Activated CD8-positive, alpha-beta memory T cell treated with anti-CD3 and anti-CD28 coated beads, Interleukin-2, amount 50 U/mL, for 48 hours (primary cell): ENCODE data around the gene TRNP1.
A peak's percentile ranks its signal among the peaks of the same experiment; 100 is the strongest.
"Not testable (repeated sequence)": the region's sequence is repeated elsewhere in the genome, so short reads cannot be mapped to it uniquely, and the experiment has no call there.

ENCODE experiments used
- DNase-seq: peaks from one replicate; pipeline ENCODE4 v3.0.0-alpha.2; 2020

TRNP1 gene, protein sequence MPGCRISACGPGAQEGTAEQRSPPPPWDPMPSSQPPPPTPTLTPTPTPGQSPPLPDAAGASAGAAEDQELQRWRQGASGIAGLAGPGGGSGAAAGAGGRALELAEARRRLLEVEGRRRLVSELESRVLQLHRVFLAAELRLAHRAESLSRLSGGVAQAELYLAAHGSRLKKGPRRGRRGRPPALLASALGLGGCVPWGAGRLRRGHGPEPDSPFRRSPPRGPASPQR

GRCh38 chr1:26993237-26994019, at the start of gene TRNP1:
TRNP1 (plus strand) TSS chr1:26993692; CDS start chr1:26993787, 95 bp downstream.
- peak; percentile 83 for DNase-seq

GRCh38 chr1:26945138-26945537, 48.4 kb upstream of the TRNP1 start:
- DNase-seq: no peak

DNA sequence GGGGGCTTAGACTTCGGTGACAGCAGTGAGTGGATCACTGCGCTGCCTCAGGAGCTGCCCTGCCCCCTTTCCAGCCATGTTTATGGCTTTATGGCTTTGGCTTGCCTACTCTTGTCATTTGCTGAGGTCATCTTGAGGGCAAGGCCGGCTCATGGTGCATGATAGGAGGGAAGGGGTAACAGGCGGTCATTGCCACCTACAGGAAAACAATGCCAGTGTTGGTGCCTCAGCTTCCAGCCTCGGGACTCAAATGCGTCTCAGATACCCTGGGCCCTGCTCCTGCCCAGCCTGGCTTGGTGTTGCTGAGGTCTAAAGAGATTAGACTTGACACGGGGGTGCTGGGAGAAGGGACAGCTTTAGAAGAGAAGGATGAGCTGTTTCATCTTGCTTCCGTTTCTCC, 47.8 kb upstream of the TRNP1 start:
- DNase-seq: no peak

DNA sequence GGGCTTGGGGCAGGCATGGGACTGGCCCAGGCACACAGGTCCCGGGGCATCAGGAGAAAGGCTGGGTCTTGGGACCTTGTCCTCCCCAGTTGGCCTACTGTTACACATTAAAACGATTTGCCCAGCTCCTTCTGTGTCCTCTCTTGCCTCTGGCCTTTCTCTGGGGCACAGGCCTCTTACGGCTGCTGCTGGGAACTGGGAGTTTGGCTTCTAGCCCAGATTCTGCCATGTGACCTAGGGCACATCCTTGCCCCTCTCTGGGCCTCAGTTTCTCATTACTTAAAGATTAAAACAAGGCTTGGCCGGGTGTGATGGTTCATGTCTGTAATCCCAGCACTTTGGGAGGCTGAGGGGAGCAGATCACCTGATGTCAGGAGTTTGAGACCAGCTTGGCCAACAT, 47.2 kb upstream of the TRNP1 start:
- no peak for DNase-seq

DNA sequence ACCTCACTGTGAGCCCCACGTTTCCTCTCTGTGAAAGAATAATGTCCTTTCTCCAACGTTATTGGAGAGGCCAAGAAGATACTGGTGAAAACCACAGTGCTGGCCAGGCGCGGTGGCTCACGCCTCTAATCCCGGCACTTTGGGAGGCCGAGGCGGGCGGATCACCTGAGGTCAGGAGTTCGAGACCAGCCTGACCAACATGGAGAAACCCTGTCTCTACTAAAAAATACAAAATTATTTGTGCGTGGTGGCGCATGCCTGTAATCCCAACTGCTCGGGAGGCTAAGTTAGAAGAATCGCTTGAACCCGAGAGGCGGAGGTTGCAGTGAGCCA, 44.8 kb upstream of the TRNP1 start:
- DNase-seq: not testable (repeated sequence)

GRCh38 chr1:26949266-26949925, 44.1 kb upstream of the TRNP1 start:
- DNase-seq: no peak

GRCh38 chr1:26949926-26950319, 43.6 kb upstream of the TRNP1 start:
- no peak for DNase-seq

DNA sequence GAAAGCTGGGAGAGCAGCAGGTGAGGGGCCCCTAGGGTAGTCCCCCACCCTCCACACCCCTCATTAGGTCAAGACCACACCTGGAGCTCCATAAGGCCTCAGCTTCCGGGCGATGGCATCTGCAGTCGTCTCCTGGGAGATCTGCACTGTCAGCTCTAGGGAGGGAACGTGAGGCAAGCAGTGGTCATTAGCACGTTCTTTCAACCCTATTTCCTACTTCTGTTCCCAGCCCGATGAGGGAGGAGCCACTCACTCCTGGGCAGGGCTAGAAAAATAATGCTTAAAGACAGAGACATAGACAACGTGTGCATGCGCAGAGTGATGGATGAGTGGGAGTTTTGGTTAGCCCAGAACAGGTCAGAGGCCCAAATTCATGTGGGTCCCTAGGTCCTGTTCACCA, 42.9 kb upstream of the TRNP1 start:
- no peak for DNase-seq

DNA sequence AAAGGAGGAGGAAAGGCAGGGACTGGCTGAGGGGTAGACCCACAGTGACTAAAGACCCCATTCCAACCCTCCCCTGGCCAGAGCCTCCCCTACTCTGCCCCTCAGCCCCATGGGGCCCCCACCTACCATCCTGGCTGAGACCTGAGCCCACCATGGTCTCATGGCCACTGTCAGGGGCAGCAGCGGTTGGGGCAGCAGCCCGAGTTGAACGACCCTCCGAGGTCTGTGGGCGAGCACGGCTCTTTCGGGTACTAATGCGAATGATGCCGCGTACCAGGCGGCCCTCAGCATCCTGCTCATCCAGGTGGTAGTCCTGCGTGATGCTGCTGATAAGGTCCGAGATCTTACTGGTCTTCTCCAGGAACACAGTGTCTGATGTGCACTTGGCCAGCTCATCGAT, 42.3 kb upstream of the TRNP1 start:
- DNase-seq: no peak

DNA sequence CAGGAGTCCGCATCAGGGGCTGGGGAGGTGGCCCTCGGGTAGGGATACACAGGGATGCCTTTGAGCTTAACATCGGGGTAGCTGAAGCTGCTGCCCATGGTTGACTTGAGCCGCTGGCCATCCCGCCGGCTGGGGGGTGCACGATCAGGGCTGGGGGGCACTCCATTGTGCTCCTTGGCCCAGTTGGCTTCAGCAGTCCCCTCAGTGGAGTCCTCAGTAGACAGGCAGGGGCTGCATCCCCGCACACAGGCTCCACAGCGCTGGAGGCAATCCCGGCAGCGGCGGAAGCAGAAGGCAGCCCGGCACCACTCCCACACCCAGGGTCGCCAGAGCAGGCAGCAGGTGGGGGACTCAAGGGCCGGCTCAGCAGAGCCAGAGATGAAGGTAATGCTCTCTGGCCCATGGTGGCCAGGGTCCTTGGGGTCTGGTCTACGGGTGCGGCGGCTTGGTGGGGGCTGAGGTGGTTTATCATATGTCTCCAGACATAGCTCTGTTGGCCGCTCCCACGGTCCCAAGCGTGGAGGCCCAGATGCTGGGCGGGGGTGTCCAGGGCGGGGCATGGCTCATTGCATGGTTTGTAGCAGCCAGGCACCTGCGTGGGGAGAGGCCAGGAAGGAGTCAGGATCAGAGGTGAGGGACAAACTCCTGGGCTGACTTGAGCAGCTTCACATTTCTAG, 41.5 kb upstream of the TRNP1 start:
- DNase-seq: no peak

DNA sequence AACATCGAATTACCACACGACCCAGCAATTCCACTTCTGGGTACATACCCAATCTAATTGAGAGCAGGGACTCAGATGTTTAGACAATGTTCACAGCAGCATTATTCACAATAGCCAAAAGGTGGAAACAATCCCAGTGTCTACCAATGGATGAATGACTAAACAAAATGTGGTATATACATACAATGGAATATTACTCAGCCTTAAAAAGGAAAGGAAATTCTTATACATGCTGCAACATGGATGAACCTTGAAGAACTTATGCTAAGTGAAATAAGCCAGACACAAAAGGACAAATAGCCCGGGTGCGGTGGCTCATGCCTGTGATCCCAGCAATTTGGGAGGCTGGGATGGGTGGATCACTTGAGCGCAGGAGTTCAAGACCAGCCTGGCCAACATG, 40.1 kb upstream of the TRNP1 start:
- DNase-seq: no peak

- DNase-seq: no peak
Observed at GRCh38 chr1:26956321-26956720, 37.2 kb upstream of the TRNP1 start.

- DNase-seq: no peak
Observed at GRCh38 chr1:26957306-26957705, 36.2 kb upstream of the TRNP1 start.

- DNase-seq: no peak
Observed at GRCh38 chr1:26959270-26959669, 34.2 kb upstream of the TRNP1 start.

DNA sequence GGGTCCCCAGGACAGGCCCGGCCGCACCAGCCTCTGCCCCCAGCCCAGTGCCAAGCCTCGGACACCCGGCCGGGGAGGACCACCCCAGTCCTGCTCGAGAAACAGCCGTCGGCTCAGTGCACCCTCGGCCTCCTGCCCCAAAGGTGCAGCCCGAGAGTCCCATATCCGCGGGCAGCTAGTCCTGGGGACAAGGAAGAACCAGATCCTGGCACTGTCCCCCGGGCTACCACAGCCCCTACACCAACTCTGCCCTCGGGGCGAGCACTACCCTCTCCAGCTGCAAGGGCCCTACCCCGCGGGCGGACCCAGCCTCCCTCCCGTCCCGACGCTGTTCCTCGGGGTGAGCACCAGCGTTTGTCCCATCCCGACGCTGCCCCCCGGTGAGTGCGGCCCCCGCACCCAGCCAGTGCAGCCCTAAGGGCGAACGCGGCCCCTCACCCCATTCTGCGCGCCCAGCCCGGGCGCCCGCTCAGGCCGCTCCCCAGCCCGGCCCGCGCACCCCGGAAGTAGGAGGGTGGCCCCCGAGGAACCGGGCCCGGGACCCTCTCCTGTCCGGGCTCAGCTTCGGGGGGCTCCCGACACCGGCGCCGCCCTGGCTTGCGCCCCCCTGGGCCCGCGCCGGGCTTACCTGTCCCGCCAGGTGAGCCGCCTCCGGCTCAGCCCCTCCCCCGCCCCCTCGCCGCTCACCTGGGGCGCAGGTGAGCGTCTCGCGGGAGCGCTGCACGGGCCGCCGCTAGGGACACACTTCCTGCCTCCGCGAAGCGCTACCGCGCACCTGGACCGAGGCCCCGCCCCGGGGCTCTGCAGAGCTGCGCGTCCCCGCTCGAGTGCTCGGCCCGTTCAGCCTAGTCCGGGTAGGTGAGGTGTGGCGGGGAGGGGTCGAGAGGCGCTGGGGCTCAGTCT, 33.5 kb upstream of the TRNP1 start, which contains the start of gene KDF1:
TSS of gene KDF1 (minus strand) at position 747 of the 903 bp plus-strand sequence. CDS start 8,088 bp downstream, outside the sequence.
- peak; percentile 59 for DNase-seq

GRCh38 chr1:26960625-26960966, 32.9 kb upstream of the TRNP1 start:
- DNase-seq: no peak

- DNase-seq: no peak
Observed at GRCh38 chr1:26961826-26962225, 31.7 kb upstream of the TRNP1 start.

- DNase-seq: no peak
Observed at GRCh38 chr1:26965213-26965612, 28.3 kb upstream of the TRNP1 start.

GRCh38 chr1:26965628-26966027, 27.9 kb upstream of the TRNP1 start:
- DNase-seq: no peak

- no peak for DNase-seq
Observed at GRCh38 chr1:26970810-26971209, 22.7 kb upstream of the TRNP1 start.

DNA sequence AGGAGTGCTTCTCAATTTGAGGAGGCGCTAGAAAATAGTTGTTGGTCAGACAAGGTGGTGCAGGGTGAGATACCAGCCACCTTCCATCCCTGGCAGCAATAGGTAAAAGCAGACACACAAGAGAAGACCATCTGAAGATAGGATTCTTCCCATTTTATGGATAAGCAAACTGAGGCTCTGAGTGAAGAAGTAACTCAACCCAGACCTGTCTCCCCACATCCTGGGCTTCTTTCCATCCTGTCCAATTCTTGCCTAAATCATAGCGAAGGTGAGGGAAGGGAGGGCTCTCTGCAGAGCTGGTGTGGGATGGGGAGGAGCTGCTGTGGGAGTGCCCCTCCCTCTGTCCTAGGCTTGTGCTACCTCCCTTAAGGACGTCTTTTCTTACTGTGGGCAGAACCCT, 21.9 kb upstream of the TRNP1 start:
- no peak for DNase-seq

GRCh38 chr1:26972390-26972789, 21.1 kb upstream of the TRNP1 start:
- no peak for DNase-seq

- DNase-seq: no peak
Observed at GRCh38 chr1:26972821-26973220, 20.7 kb upstream of the TRNP1 start.
